RWPE2 (cell line): ENCODE results near the gene TESK2.

Experiments
- ATAC-seq: fragments of 200-7000 bp; cut with Tn5 transposase; 3 replicates; pipeline ENCODE4 v1.9.1; 2021; ENCODE audit warnings: low read depth
- DNase-seq: peaks from one replicate; pipeline ENCODE4 v3.0.0-alpha.2; 2020; ENCODE audit warnings: low spot score
- H3K27ac ChIP-seq: fragments of 450-650 bp; 2 replicates; pipeline ENCODE4 v1.5.1; 2017; ENCODE audit warnings: mild to moderate bottlenecking; ENCODE audit not compliant: poor library complexity, severe bottlenecking
- H3K27me3 ChIP-seq: fragments of 250-450 bp; sonication (Bioruptor Pico); 2 replicates; pipeline ENCODE4 v1.5.1; 2021; ENCODE audit warnings: mild to moderate bottlenecking, moderate library complexity; ENCODE audit not compliant: insufficient read depth, poor library complexity, severe bottlenecking
- H3K36me3 ChIP-seq: fragments of 250-450 bp; sonication (Bioruptor Pico); 2 replicates; pipeline ENCODE4 v1.5.1; 2020; ENCODE audit warnings: low read depth, mild to moderate bottlenecking, moderate library complexity
- H3K4me1 ChIP-seq: fragments of 250-450 bp; sonication (Bioruptor Pico); 2 replicates; pipeline ENCODE4 v1.5.1; 2021; ENCODE audit warnings: mild to moderate bottlenecking, moderate library complexity; ENCODE audit not compliant: insufficient read depth, poor library complexity, severe bottlenecking
- H3K4me3 ChIP-seq: fragments of 250-450 bp; sonication (Bioruptor Pico); 2 replicates; pipeline ENCODE4 v1.5.1; 2021; ENCODE audit warnings: mild to moderate bottlenecking, moderate library complexity; ENCODE audit not compliant: severe bottlenecking
- H3K9me3 ChIP-seq: fragments of 250-450 bp; sonication (Bioruptor Pico); 2 replicates; pipeline ENCODE4 v1.5.1; 2021; ENCODE audit warnings: mild to moderate bottlenecking, moderate library complexity; ENCODE audit not compliant: severe bottlenecking
- TF ChIP-seq, protein P1 (sequence below): fragments of 450-650 bp; IDR thresholded peaks from one replicate; pipeline ENCODE4 v1.5.1; 2017; ENCODE audit warnings: mild to moderate bottlenecking, moderate library complexity; ENCODE audit not compliant: poor library complexity, severe bottlenecking

TESK2 gene

DNA sequence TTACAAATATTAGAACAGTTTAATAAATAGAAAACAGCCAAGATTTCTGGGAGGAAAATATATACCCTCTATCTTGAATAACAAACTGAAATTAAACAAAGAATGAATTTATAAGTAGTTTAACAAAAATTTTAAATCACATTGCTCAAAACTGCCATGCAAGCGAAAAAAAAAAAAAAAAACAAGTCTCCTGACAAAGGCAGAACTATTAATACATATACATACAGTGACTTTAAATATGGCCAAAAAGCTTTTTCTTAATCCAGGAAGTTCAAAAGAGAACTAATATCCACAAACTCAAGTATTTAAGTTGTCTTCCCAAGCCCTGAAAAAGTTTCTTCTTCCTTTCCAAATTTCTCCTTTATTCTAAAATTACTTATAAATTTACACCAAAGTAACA lies 87.2 kb downstream of the TESK2 start:
- no peaks in the 10 kb centered on the region for H3K4me1 ChIP-seq
- ATAC-seq (no peak), DNase-seq (no peak)
- H3K36me3 ChIP-seq: no peaks in the 10 kb centered on the region
- H3K27me3 ChIP-seq: no peaks in the 10 kb centered on the region
- H3K4me3 ChIP-seq: no peak overlapping the region
- H3K27ac ChIP-seq: no peak overlapping the region
- no peaks in the 10 kb centered on the region for H3K9me3 ChIP-seq
- TF ChIP-seq, protein P1, sequence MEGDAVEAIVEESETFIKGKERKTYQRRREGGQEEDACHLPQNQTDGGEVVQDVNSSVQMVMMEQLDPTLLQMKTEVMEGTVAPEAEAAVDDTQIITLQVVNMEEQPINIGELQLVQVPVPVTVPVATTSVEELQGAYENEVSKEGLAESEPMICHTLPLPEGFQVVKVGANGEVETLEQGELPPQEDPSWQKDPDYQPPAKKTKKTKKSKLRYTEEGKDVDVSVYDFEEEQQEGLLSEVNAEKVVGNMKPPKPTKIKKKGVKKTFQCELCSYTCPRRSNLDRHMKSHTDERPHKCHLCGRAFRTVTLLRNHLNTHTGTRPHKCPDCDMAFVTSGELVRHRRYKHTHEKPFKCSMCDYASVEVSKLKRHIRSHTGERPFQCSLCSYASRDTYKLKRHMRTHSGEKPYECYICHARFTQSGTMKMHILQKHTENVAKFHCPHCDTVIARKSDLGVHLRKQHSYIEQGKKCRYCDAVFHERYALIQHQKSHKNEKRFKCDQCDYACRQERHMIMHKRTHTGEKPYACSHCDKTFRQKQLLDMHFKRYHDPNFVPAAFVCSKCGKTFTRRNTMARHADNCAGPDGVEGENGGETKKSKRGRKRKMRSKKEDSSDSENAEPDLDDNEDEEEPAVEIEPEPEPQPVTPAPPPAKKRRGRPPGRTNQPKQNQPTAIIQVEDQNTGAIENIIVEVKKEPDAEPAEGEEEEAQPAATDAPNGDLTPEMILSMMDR: no peak

DNA sequence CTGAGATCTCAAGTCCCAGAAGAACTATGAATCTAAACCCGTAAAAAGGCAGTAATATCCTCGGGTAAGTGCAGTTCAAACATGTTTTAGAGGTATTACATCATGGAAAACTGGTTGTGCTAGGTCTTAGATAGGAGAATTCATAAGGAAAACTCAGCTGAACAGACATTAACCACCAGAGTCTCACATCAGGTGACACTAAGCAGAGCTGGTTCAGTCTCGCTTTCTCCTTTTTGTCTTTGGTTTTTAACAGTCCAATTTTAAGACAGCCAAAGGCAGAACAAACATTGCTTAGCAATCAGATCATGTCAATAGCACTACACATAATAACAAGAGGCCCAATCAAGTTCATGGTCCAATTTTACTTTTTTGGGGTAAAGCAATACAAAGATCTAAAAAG lies 87.7 kb downstream of the TESK2 start:
- Histone ChIP-seq H3K36me3 (no peaks in the 10 kb centered on the region), H3K4me3 (no peak overlapping the region), H3K27ac (no peak overlapping the region), H3K4me1 (no peaks in the 10 kb centered on the region), H3K9me3 (no peaks in the 10 kb centered on the region), H3K27me3 (no peaks in the 10 kb centered on the region)
- DNase-seq (no peak), ATAC-seq (peak; percentile 42; the same call in 1 of the 3 replicates)
- TF ChIP-seq, protein P1: no peak

DNA sequence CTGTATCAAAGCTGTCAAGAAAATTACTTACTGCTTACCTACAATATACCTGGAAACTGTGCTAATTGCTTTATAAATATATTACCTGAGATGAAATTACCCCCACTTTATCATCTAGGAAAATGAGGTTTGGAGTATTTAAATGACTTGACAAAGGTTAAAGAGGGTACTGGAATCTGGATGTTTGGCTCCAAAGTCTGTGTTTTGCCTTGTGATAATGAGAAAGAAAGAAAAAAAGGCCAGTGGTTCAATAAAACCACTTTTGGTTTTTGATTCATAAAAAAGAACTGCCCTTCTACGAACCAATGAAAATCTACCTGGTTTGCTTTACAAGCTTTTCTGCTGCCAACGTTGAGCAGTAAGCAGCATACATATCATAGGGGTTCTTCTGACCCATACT lies 89.4 kb downstream of the TESK2 start:
- no peaks in the 10 kb centered on the region for H3K4me1 ChIP-seq
- no peaks in the 10 kb centered on the region for H3K9me3 ChIP-seq
- ATAC-seq (no peak), DNase-seq (no peak)
- H3K27ac ChIP-seq: no peak overlapping the region
- TF ChIP-seq, protein P1: no peak
- no peak overlapping the region for H3K4me3 ChIP-seq
- H3K36me3 ChIP-seq: no peaks in the 10 kb centered on the region
- no peaks in the 10 kb centered on the region for H3K27me3 ChIP-seq

DNA sequence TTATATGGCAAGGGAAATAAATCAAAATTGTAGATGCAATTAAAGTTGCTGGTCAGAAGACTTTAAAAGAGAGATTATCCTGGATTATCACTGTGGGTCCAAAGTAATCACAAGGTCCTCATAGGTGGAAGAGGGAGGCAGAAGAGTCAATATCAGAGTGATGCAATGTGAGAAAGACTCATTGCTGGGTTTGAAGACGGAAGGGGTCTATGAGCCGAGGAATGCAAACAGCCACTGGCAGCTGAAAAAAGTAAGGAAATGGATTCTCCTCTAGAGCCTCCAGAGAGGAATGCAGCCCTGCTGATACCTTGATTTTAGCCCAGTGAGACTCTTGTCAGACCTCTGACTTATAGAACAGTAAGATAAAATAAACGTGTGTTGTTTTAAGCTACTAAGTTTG lies 90.9 kb downstream of the TESK2 start:
- Histone ChIP-seq H3K27me3 (no peaks in the 10 kb centered on the region), H3K27ac (no peak overlapping the region), H3K4me1 (no peaks in the 10 kb centered on the region), H3K9me3 (no peaks in the 10 kb centered on the region), H3K4me3 (no peak overlapping the region), H3K36me3 (no peaks in the 10 kb centered on the region)
- ATAC-seq (no peak), DNase-seq (no peak)
- TF ChIP-seq, protein P1: no peak

DNA sequence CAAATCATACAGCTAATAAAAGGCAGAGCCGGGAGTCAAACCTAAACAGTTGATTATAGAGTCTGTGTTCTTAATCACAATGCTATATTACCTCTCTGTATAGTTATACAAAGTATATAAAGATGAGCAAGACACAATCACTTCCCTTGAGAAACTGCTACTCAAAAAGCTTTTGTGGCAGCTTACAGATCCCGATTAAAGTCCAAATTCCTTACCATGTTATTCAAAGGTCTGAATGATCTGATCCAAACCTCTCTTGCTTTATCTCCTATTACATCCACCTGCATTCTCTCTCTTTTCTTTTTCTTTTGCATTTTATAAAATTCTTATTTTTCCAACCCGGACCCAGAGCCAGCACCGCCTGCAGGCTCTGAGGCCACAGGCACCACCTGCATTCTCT lies 93.7 kb downstream of the TESK2 start:
- no peak for ATAC-seq

More for the DNA sequence above, 93.7 kb downstream of the TESK2 start:
- Histone ChIP-seq H3K9me3 (no peaks in the 10 kb centered on the region), H3K36me3 (no peaks in the 10 kb centered on the region), H3K27ac (no peak overlapping the region), H3K4me1 (peaks cover 18% of the 10 kb centered on the region), H3K27me3 (no peaks in the 10 kb centered on the region), H3K4me3 (no peak overlapping the region)
- DNase-seq: no peak
- TF ChIP-seq, protein P1: no peak
